Caco-2 (cell line): ENCODE data around the gene KRAS. TPM values are rescaled to one million over a fixed set of nuclear protein-coding genes. Genes with fewer than 3 reads are reported as not detected.

Source experiments
- BruUV-seq: library from RNA; stranded (reverse); fragments of 400-500 nt; replicated peaks from 2 replicates; lab custom pipeline; 2021; lab: Mats Ljungman, UMichigan
- CTCF ChIA-PET: fragments of 300-600 bp; sonication (Branson Sonifier 250); formaldehyde crosslinking; loops from one replicate; lab custom pipeline; 2022; ENCODE audit warnings: antibody characterized with exemption; lab: Charles Lee
- POLR2A ChIA-PET: fragments of 300-600 bp; sonication (Branson Sonifier 250); formaldehyde crosslinking; loops from one replicate; lab custom pipeline; 2022; ENCODE audit warnings: antibody characterized with exemption; lab: Charles Lee
- DNase-seq, 2 experiments: peaks; one replicate each; pipeline versions ENCODE4 v3.0.0 to v3.0.0-alpha.2; 2020 to 2022
- H3K27me3 ChIP-seq: replicated peaks from 2 replicates; pipeline ENCODE4 v1.6.0; 2011; ENCODE audit warnings: low read length; ENCODE audit not compliant: control insufficient read depth, insufficient read depth
- H3K36me3 ChIP-seq: 2 replicates; pipeline ENCODE4 v1.5.1; 2011; ENCODE audit warnings: low read length; ENCODE audit not compliant: control insufficient read depth, insufficient read depth
- H3K4me1 ChIP-seq: fragments of 250-450 bp; sonication (Bioruptor Pico); 2 replicates; pipeline ENCODE4 v1.5.1; 2020; ENCODE audit warnings: mild to moderate bottlenecking
- H3K4me3 ChIP-seq: 2 replicates; pipeline ENCODE4 v1.5.1; 2011; ENCODE audit warnings: low read depth, mild to moderate bottlenecking, control low read depth, low read length
- H3K9me3 ChIP-seq: fragments of 250-450 bp; sonication (Bioruptor Pico); 2 replicates; pipeline ENCODE4 v1.5.1; 2020; ENCODE audit warnings: mild to moderate bottlenecking, moderate library complexity
- H3K27ac Mint-ChIP-seq: one replicate; pipeline ENCODE4 v1.8.0; 2022; ENCODE audit warnings: mixed read lengths; ENCODE audit not compliant: unreplicated experiment
- H3K27me3 Mint-ChIP-seq: one replicate; pipeline ENCODE4 v1.8.0; 2022; ENCODE audit warnings: mixed read lengths; ENCODE audit not compliant: insufficient read depth, unreplicated experiment
- H3K36me3 Mint-ChIP-seq: one replicate; pipeline ENCODE4 v1.8.0; 2022; ENCODE audit warnings: mild to moderate bottlenecking, mixed read lengths; ENCODE audit not compliant: insufficient read depth, unreplicated experiment
- H3K4me1 Mint-ChIP-seq: one replicate; pipeline ENCODE4 v1.8.0; 2022; ENCODE audit warnings: low read depth, mixed read lengths; ENCODE audit not compliant: unreplicated experiment
- H3K4me3 Mint-ChIP-seq: one replicate; pipeline ENCODE4 v1.8.0; 2022; ENCODE audit warnings: mild to moderate bottlenecking, moderate library complexity, mixed read lengths; ENCODE audit not compliant: unreplicated experiment
- H3K9me3 Mint-ChIP-seq: one replicate; pipeline ENCODE4 v1.8.0; 2022; ENCODE audit warnings: mixed read lengths; ENCODE audit not compliant: unreplicated experiment
- intact Hi-C: fragments of 100-400 bp; cut with micrococcal nuclease; formaldehyde crosslinking; loops from one replicate; pipeline ENCODE4 v1.10.0; 2022; ENCODE audit not compliant: unreplicated experiment
- total RNA-seq: library from RNA; stranded (reverse); gene quantifications from 2 replicates; pipeline ENCODE4 v1.2.3, GENCODE V29; 2022
- TF ChIP-seq, protein P1 (sequence below), 2 experiments: fragments of 200-600 bp in 1 of 2; IDR thresholded peaks; 1 replicate in 1 of 2; 2 replicates in 1 of 2; pipeline versions ENCODE4 v1.5.1 to v1.8.0; 2011 to 2022; ENCODE audit warnings: antibody characterized with exemption in 1 of 2, control low read depth in 1 of 2, inconsistent platforms in 1 of 2, low read depth in 1 of 2, low read length in 1 of 2, mild to moderate bottlenecking in 1 of 2, moderate library complexity in 1 of 2; ENCODE audit not compliant: insufficient read depth in 1 of 2, severe bottlenecking in 1 of 2, unreplicated experiment in 1 of 2

KRAS gene
- total RNA-seq, 1 experiment from 2014 or later, result 179 TPM

DNA sequence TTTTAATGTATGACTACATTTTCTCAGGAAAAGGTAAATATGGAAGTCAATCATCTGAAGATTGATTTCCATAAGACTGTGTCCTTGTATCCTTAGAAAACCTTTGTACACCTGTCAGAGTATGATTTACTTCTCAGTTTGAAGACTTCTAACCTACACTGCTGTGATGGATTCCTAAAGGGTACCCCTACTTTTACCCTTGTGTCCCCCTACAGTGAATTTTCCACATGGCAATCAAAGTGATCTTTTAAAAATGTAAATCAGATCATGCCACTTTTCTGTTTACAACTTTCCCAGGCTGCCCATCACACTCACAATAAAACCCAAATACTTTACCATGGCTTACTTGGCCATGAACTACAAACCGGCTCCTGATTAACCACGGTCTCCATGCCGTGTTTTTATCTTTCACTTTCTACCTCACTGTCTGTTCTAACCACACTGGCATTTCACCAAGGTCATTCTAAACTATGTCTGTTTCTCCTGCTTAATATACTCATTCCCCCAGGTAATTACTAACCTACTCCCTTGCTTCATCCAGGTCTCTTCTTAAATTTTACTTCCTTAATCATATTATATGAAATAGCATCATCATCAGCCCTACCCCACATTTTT is 63.8 kb downstream of the KRAS start:
- DNase-seq, result no peak

DNA sequence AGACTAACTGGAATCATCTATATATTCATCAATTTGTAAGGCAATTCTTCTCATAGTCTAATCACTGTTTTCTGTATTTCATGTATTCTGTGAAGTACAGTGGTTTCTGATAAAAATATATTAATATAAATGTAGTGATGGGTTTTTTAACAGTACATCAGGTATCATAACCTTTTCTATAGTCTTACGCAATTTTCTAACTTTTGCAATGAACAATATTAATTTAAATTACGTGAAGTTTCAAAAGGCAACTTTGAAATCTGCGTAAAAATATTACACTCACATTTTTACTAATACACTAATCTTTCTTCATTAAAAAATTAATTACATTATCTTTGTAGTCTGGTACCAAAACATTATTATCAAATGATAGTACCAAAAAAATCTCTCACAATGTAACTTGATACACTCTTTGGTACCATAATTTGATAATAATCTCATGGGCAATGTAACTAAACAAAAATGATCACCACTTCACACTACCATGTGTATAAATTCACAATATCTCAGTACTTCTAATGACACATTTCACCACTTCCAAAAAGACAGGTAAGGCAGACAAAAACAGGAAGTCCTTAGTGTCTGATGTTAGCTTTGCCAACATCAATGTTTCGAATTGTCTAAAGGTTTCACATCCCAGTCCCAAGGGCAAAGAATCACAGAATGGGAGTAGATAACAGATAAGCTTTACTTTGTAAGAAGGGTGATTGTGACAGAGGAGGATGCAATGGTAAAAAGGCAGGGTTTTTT is 64.5 kb downstream of the KRAS start:
- peaks cover 2% of the 10 kb centered on the region for H3K27me3 Mint-ChIP-seq
- no peak overlapping the region for H3K4me3 Mint-ChIP-seq
- intact Hi-C loops, result no loop called here
- no peaks in the 10 kb centered on the region for H3K4me1 Mint-ChIP-seq
- H3K27ac Mint-ChIP-seq, result no peak overlapping the region
- H3K27me3 ChIP-seq, result no peaks in the 10 kb centered on the region; the same call in 1 of the 2 replicates
- H3K36me3 Mint-ChIP-seq, result no peaks in the 10 kb centered on the region
- H3K4me3 ChIP-seq, result no peak overlapping the region
- H3K9me3 ChIP-seq, result no peaks in the 10 kb centered on the region
- TF ChIP-seq, protein P1, sequence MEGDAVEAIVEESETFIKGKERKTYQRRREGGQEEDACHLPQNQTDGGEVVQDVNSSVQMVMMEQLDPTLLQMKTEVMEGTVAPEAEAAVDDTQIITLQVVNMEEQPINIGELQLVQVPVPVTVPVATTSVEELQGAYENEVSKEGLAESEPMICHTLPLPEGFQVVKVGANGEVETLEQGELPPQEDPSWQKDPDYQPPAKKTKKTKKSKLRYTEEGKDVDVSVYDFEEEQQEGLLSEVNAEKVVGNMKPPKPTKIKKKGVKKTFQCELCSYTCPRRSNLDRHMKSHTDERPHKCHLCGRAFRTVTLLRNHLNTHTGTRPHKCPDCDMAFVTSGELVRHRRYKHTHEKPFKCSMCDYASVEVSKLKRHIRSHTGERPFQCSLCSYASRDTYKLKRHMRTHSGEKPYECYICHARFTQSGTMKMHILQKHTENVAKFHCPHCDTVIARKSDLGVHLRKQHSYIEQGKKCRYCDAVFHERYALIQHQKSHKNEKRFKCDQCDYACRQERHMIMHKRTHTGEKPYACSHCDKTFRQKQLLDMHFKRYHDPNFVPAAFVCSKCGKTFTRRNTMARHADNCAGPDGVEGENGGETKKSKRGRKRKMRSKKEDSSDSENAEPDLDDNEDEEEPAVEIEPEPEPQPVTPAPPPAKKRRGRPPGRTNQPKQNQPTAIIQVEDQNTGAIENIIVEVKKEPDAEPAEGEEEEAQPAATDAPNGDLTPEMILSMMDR (IDR thresholded peaks at IDR 0.05; ENCODE audit: insufficient read depth in 1 of 2, low read depth in 1 of 2, low read length in 1 of 2, severe bottlenecking in 1 of 2, unreplicated experiment in 1 of 2), result no peak
- no peaks in the 10 kb centered on the region for H3K4me1 ChIP-seq
- no TSS peak for BruUV-seq
- DNase-seq, result no peak
- POLR2A ChIA-PET, result no interaction called here
- no peaks in the 10 kb centered on the region for H3K9me3 Mint-ChIP-seq
- no peaks in the 10 kb centered on the region for H3K36me3 ChIP-seq
- CTCF ChIA-PET, result no interaction called here

More for the DNA sequence above, 63.8 kb downstream of the KRAS start:
- intact Hi-C loops, result no loop called here
- Mint-ChIP-seq H3K4me3 (no peak overlapping the region), H3K27me3 (peaks cover 2% of the 10 kb centered on the region), H3K4me1 (no peaks in the 10 kb centered on the region), H3K27ac (no peak overlapping the region), H3K9me3 (no peaks in the 10 kb centered on the region), H3K36me3 (no peaks in the 10 kb centered on the region)
- Histone ChIP-seq H3K36me3 (no peaks in the 10 kb centered on the region), H3K4me3 (no peak overlapping the region), H3K9me3 (no peaks in the 10 kb centered on the region), H3K27me3 (no peaks in the 10 kb centered on the region; the same call in 1 of the 2 replicates), H3K4me1 (no peaks in the 10 kb centered on the region)
- ChIA-PET CTCF (no interaction called here), POLR2A (no interaction called here)
- BruUV-seq, result no TSS peak
- TF ChIP-seq, protein P1 (IDR thresholded peaks at IDR 0.05; ENCODE audit: insufficient read depth in 1 of 2, low read depth in 1 of 2, low read length in 1 of 2, severe bottlenecking in 1 of 2, unreplicated experiment in 1 of 2), result no peak

DNA sequence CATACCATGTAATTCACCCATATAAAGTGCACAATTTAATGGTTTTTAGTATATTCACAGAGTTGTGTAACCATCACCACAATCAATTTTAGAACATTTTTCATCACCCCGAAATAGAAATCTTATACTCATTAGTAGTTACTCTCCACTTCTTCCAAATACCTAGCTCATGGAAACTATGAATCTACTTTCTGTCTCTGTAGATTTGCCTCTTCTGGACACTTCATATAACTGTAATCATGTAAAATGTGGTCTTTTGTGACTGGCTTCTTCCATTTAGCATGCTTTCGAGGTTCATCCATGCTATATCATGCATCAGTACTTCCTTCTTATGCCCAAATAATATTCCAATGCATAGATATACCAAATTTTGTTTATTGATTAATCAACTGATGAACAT is 66.6 kb downstream of the KRAS start:
- no peaks in the 10 kb centered on the region; the same call in 1 of the 2 replicates for H3K9me3 ChIP-seq
- Mint-ChIP-seq H3K4me1 (no peaks in the 10 kb centered on the region), H3K27me3 (peaks cover 6% of the 10 kb centered on the region), H3K9me3 (no peaks in the 10 kb centered on the region), H3K27ac (no peak overlapping the region), H3K36me3 (no peaks in the 10 kb centered on the region), H3K4me3 (no peak overlapping the region)
- no peaks in the 10 kb centered on the region; the same call in 1 of the 2 replicates for H3K27me3 ChIP-seq
- no peak overlapping the region for H3K4me3 ChIP-seq
- BruUV-seq, result no TSS peak
- intact Hi-C loops, result no loop called here
- no peaks in the 10 kb centered on the region for H3K36me3 ChIP-seq
- ChIA-PET POLR2A (no interaction called here), CTCF (no interaction called here)
- TF ChIP-seq, protein P1 (IDR thresholded peaks at IDR 0.05; ENCODE audit: insufficient read depth in 1 of 2, low read depth in 1 of 2, low read length in 1 of 2, severe bottlenecking in 1 of 2, unreplicated experiment in 1 of 2), result no peak
- H3K4me1 ChIP-seq, result no peaks in the 10 kb centered on the region
- no peak for DNase-seq
